Fibroblast of villous mesenchyme (primary cell): Measurements from ENCODE around the gene CKMT2. TPM values are rescaled to one million over a fixed set of nuclear protein-coding genes. Genes with fewer than 3 reads are reported as not detected.
"Not testable (repeated sequence)": the region's sequence is repeated elsewhere in the genome, so short reads cannot be mapped to it uniquely, and the experiment has no call there.

Experiments
- DNase-seq: peaks from one replicate; pipeline ENCODE4 v3.0.0-alpha.2; 2010; ENCODE audit warnings: low read depth
- H3K4me3 ChIP-seq: 2 replicates; pipeline ENCODE4 v1.5.1; 2011; ENCODE audit warnings: low read depth, mild to moderate bottlenecking, low read length
- total RNA-seq: library from RNA; depleted of rRNA; stranded (reverse); fragments of >200 nt; gene quantifications from 2 replicates; pipeline ENCODE4 v1.2.3, GENCODE V29; 2012
- TF ChIP-seq, protein P1 (sequence below): IDR thresholded peaks from 2 replicates; pipeline ENCODE4 v1.5.1; 2012; ENCODE audit warnings: low read depth, mild to moderate bottlenecking, low read length; ENCODE audit not compliant: insufficient read depth

CKMT2 gene
- total RNA-seq, 1 donor, result 0.43 TPM

DNA sequence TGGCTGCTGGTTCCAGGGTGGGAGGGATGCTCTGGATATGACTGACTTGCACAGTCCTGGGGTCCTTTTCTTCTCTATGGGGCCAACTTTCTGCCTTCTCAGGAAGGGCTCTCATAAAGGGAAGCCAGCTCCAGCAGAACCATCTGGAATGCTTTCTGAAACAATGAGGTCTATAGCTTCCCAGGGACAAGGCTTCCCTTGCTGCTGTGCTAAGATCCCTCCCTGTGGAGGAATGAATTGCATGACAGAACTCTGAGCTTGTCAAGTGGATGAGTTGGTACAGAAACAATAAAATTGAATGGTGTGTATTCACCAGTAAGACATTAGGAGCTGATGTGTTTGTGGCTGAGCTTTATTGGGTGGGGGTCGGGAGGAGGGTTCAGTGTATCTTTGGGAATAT, 19.8 kb downstream of the CKMT2 start:
- H3K4me3 ChIP-seq, result no peak overlapping the region
- no peak for DNase-seq
- TF ChIP-seq, protein P1, sequence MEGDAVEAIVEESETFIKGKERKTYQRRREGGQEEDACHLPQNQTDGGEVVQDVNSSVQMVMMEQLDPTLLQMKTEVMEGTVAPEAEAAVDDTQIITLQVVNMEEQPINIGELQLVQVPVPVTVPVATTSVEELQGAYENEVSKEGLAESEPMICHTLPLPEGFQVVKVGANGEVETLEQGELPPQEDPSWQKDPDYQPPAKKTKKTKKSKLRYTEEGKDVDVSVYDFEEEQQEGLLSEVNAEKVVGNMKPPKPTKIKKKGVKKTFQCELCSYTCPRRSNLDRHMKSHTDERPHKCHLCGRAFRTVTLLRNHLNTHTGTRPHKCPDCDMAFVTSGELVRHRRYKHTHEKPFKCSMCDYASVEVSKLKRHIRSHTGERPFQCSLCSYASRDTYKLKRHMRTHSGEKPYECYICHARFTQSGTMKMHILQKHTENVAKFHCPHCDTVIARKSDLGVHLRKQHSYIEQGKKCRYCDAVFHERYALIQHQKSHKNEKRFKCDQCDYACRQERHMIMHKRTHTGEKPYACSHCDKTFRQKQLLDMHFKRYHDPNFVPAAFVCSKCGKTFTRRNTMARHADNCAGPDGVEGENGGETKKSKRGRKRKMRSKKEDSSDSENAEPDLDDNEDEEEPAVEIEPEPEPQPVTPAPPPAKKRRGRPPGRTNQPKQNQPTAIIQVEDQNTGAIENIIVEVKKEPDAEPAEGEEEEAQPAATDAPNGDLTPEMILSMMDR, result no peak

DNA sequence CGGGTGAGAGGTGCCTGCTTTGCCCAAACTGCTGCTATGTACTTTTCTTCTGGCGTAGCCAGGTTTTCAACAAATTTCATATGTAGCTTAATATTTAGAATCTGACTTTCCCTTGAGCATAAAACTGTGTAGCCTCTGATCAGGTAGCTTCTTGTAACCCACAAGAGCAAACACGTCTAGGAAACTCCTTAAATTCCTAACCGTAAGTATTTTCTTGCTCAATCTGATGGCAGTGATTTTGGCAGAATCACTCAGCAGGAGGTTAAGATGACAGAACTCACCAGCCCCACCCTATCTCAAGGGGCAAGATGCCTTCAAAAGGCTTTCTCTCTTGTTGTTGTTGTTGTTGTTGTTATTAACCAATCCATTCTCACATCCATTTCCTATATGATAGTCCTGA, 20.8 kb downstream of the CKMT2 start:
- no peak for DNase-seq

GRCh38 chr5:81254886-81255559, 21.9 kb downstream of the CKMT2 start:
- TF ChIP-seq, protein P1, result no peak
- no peak for DNase-seq
- no peak overlapping the region for H3K4me3 ChIP-seq

More for the DNA sequence above, 20.8 kb downstream of the CKMT2 start:
- H3K4me3 ChIP-seq, result no peak overlapping the region
- TF ChIP-seq, protein P1, result no peak

DNA sequence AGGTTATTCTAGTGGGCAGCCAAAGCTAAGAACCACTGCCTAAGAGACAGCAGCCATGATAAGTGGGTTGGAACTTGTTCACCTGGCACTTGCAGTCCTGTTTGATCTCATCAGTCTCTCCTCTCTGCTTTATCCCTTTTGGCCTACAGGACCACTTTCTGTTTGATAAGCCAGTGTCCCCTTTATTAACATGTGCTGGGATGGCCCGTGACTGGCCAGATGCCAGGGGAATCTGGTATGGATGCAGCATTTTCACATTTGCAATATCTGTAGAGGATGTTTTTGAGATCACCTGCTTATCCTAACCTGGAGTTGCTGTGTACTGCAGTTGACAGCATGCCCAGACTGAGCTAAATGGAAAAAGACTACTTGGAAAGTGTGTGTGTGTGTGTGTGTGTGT, 23.6 kb downstream of the CKMT2 start:
- TF ChIP-seq, protein P1, result no peak
- DNase-seq, result no peak
- no peak overlapping the region for H3K4me3 ChIP-seq

- not testable (repeated sequence) for DNase-seq, H3K4me3 ChIP-seq
These were observed 29.7 kb downstream of the CKMT2 start for GRCh38 chr5:81262796-81263195.

- no peak for DNase-seq
- TF ChIP-seq, protein P1, result no peak
- H3K4me3 ChIP-seq, result no peak overlapping the region
These were observed 32.0 kb downstream of the CKMT2 start for GRCh38 chr5:81265101-81265500.

GRCh38 chr5:81268521-81269196, 35.5 kb downstream of the CKMT2 start:
- TF ChIP-seq, protein P1, result no peak
- H3K4me3 ChIP-seq, result no peak overlapping the region

More at GRCh38 chr5:81268521-81269196, 35.5 kb downstream of the CKMT2 start:
- peak; percentile 91 for DNase-seq
